GM18951 (cell line): ENCODE results near the gene ZNF511.

Source experiments
- POLR2A ChIP-seq: IDR thresholded peaks from 4 replicates; pipeline ENCODE4 v1.6.1; 2011; ENCODE audit warnings: mild to moderate bottlenecking; ENCODE audit not compliant: insufficient read length, insufficient read depth; ENCODE audit errors: extremely low read depth
- in situ Hi-C: fragments of 300-500 bp; cut with MboI; formaldehyde crosslinking; loops from one replicate; pipeline ENCODE4 v1.12.0; 2022; ENCODE audit warnings: low sequenced_read_pairs, mixed read lengths, inconsistent platforms; ENCODE audit not compliant: unreplicated experiment

The ZNF511 gene

DNA sequence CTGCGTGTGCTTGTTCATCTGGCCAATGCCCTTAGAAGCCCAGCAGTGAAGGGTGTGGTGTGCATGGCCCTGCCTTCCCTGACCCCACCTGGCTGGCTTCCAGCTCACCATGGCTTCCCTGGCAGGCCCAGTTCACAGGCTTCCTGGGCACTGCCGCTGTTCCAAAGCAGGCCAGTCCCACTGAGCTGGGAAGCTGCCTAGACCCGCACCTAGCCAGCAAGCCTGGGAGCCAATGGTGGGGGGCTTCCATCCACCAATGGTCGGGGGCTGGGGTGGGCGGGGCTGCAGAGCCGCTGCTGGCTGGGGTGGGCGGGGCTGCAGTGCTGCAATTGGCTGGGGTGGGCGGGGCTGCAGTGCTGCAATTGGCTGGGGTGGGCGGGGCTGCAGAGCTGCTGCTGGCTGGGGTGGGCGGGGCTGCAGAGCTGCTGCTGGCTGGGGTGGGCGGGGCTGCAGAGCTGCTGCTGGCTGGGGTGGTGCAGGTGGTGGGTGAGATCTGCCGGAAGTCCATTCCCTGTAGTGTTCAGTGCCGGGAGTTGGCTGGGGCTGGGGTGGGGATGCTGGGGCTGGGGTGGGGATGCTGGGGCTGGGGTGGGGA, 15.6 kb downstream of the ZNF511 start:
- TF ChIP-seq POLR2A: no peak
- in situ Hi-C loops: no loop called here

DNA sequence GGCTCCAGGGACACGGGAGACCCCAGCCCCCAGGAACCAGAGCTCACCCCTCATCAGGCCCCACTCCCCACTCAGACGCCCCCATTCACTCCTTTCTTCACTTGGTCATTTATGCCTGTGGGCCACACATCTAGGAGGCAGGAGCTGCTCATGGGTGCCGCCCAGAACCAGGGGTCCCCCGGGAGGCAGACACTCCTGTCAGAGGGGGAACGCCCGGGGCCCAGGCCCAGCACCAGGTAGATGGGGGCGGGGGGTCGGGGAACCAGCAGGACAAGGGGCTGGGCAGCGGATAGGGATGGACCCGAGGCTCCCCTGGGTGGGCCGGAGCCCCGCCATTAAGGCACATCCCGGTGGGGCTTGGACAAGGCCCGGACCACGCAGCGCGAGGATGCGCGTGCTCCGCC, 16.1 kb downstream of the ZNF511 start:
- no peak for TF ChIP-seq POLR2A
- in situ Hi-C loops: no loop called here

DNA sequence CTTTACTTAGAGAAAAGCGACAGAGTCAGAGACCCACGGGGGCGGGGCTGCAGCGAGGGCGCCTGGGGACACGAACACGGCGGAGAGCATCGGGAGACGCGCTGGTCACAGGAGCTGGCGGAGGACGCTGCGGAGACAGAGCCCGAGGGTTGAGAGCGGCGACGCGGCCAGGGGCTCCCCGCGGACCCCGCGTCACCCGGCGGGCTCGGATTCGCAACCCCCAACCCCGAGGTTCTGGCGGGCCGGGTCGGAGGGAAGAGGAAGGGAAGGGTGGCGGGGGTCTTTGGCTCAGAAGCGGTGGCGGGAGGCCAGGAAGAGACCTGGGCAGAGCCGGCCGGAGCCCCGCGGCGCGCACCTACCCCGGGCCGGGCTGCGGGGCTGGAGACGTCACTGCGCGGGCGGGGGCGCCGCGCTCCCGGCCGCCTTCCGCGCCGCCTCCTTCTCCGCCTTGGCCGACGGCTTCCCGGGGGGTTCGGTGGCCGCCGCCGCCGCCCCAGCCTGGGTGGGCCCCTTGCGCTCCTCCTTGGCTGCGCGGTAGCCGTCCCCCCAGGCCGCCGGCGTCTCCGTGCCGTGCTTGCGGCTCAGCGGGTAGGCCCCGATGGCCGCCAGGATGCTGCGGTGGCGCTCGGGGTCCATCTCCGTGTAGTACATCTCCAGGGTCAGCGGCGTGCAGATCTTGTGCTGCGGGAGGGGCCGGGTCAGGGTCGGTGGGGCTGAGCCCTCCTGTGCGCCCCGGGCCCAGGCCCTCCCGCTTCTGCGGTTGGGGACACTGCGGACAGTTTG, 16.9 kb downstream of the ZNF511 start:
- in situ Hi-C loops: no loop called here
- no peak for TF ChIP-seq POLR2A

DNA sequence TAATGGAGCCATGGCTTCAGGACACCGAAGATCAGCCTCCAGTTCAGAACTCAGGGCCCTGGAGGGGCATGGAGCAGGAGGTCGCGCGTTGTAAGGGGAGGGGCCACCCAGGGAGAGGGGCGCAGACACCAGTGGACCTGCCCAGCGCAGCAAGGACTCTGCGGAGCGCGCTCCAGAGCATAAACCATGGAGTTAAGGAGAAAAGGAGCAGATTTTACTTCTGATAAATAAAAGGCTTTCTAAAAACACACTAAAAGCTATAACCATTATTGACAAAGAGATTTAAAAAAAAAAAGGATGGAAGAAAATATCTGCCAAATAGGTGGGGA, 17.5 kb downstream of the ZNF511 start:
- in situ Hi-C loops: no loop called here
- no peak for TF ChIP-seq POLR2A

DNA sequence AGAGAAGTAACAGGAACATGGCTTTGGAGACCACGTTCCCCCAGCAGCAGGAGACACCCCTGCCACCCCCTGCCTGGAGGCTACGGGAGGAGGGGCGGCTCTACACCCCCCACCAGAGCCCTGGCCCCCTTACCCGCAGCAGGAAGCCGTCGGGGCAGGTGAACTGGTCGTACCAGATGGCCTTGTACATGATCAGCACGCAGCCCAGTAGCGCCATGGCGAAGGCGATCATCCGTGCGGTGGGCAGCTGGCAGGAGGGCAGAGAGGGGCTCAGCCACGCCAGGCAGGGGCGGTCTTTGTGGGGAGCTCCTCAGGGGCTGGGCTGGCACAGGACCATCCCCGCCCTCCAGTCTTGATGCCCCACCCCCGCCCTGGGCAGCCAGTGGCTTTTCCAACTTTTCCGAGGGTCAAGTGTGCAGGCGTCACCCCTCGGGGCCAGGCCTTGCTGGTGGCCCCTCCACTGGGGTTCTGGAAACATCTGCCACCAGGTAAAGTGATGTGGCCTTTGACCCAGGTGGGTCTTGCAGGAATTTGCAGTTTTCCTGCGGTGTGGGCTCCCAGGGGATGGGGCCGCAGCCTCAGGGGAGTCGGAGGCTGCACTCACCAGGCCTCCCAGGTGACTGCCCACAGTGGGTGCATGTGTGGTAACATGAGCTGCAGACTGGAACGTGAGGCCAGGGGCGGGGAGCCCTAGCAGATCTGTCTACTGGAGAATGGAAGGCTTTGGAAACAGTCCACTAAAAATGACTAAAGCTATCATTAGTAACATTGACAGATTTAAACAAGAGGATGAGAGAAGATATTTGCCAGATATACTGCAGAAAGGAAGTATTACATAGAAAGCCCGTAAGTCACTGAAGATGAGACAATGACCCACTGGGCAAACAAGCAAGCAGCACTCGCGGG, 18.3 kb downstream of the ZNF511 start:
- TF ChIP-seq POLR2A: no peak
- in situ Hi-C loops: no loop called here

DNA sequence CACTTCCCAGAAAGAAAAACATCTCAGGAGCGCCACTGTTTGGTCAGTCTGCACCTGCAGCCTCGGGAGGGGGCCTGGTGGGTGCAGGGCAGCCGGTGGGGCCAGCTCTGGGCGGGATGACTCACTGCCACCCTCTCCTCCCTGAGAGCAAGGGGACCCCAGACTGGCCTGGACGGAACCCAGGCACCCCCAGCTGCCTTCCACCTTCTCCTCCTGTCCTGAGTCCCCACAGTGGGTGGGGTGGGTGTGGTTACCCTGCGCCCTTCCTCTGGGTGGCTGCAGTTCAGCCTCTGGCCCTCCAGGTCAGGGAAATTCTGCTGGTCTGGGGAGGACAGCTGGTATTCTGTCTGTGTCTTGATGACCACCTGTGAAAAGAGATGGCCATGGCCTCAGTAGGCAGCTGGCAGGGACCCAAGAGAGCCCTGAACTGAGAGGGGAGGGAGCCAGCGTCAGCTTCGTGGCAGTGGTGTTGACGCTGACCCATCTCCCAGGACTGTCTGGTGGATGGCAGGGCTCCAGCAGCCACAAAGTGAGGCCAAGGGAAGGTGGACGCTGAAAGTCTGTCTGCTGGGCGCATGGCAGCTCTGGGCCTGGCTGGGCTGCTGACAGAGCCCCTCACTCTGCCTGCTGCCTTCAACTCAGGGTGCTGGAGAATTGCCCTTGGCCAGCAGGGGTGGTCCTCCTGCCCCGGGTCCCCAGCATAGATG, 19.1 kb downstream of the ZNF511 start:
- in situ Hi-C loops: no loop called here
- no peak for TF ChIP-seq POLR2A

DNA sequence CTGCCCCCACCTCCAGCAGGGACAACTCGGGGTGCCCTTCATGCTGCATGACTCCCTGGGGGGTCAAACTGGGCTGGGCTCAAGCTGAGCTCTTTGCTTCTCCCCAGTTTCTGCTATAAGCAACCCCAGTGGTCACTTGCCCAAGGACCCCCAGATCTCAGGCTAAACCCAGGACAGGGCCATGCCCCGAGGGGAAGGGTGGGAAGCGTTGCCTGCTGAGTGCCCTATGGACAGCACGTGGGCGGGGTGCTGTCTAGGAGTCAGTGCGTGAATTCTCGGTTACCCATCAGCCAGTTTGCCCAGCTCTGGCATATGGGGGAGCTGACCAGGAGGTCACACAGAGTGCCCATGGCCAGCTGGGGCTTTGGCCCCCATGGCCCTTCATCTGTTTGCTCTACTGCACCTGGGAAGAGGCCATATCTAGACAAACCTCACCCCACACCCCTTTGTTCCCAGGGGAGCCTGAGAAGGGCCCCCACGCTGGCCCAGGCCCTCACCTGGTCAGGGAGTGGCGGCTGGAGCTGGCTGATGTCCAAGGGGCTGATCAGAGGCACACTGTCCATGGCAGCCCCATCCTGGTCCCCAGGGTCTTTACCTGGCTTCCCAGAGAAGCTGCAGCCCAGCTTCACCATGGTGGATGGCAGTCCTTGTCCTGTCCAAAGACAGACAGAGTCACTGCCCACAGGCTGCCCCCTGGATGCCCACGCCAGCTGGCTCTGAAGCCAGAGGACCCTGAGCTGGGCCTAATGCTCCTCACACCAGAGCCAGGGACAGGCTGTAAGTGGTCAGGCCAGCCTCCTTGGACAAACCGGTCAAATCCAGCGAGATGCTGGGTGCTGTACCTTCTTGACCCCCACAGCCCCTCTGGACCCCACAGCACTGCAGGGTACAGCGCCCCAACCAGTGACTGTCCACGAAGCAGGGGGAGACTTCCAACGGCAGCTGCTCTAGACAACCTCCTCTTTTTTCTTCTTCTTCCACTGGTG, 19.9 kb downstream of the ZNF511 start:
- in situ Hi-C loops: no loop called here
- no peak for TF ChIP-seq POLR2A

DNA sequence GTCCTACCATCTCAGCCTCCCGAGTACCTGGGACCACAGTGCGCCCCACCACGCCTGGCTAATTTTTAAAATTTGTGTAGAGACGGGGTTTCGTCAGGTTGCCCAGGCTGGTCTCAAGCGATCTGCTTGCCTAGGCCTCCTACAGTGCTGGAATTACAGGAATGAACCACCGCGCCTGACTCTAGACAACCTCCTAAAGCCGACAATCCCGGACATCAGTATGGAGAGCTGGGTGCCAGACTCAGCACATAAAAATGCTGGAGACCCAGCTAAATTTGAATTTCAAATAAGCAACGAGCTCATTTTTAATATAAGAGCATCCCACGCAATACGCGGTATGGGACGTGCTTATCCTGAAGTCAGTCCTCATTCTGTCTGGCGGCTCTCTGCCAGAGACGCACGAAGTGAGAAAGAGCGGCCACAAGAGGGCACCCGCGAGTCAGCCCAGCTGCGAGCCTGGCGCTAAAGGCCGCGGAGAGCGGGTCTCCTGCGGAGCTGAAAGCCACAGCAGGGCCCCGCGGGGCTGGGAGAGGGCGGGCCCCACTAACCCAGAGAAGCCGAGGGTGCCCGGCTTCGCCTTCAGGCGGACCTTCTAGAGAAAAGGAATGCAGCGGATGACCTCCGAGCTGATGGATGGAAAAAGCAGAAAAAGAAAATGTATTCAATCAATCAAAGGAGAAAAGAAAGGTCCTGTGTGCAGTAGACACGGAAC, 20.9 kb downstream of the ZNF511 start:
- TF ChIP-seq POLR2A: no peak
- in situ Hi-C loops: no loop called here

DNA sequence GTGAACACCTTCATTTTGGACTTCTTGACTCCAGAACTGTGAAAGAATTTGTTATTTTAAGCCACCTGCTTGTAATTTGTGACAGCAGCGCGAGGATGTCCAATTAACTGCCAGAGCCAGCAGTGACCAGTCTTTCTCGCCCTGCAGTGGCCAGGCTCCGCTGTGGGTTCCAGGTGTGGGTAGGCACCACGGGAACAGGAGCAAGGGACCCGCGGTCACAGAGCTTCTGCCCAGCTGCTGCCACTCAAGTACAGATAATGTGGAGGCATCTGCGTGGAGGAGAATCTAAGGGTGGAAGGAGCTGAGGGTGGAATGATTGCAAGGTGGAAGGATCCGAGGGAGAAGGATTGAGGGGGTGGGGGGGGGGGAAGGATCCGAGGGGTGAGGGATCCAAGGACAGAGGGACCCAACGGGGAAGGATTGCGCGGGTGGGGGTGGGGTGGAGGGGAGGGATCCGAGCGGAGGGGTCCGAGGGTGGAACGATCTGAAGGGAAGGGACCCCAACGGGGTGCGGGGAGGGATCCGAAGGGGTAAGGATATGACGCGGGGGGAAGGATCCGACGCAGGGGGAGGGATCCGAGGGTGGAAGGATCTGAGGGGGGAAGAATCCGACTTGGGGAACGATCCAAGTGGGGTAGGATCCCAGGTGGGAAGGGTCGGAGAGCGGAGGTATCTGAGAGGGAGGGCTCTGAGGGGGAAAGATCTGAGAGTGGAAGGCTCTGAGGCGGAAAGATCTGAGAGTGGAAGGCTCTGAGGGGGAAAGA, 24.4 kb downstream of the ZNF511 start:
- in situ Hi-C loops: no loop called here
- no peak for TF ChIP-seq POLR2A

DNA sequence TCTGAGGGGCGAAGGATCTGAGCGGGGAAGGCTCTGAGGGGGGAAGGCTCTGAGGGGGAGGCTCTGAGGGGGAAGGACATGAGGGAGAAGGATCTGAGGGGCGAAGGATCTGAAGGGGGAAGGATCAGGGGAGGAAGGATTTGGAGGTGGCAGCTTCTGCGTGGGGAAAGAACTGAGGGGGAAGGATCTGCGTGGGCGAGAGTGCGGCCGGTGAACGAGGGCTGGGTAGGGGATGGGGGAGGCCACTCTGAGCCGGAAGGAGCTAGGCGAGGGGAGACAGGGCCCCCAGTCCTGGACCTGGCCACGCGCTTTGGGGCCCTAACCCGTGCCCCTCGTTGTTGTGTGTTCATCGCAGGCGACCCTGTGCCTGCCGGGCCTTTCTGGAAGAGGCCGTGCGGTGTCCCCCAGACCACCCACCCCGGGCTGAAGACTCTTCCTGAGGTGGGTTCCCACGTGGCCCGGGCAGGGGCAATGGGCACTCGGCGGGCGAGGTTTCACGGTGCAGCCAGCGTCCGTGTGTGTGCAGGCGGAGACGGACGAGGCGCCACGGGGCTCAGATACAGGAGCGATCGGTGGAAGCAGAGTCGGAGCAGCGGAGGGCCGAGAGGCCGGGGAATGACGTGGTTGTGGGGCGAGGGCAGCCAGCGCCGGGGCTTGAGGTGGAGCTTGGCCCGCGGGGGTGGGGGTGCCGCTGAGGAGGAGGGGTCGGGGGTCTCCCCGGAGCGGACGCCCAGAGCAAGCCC, 26.0 kb downstream of the ZNF511 start:
- in situ Hi-C loops: no loop called here
- no peak for TF ChIP-seq POLR2A
